Cardiac muscle cell (in vitro differentiated cells and primary cell): ENCODE measurements around the gene C1orf53. TPM values are rescaled to one million over a fixed set of nuclear protein-coding genes. Genes with fewer than 3 reads are reported as not detected.

Experiments
- DNase-seq, 2 donors: peaks; one replicate each; pipeline versions ENCODE4 v3.0.0 to v3.0.0-alpha.2; 2010 to 2017; ENCODE audit warnings: low read depth in 1 of 2, low spot score in 1 of 2
- H3K27ac ChIP-seq: fragments of 200-600 bp; sonication (generic); 2 replicates; pipeline ENCODE4 v1.5.1; 2016
- H3K27me3 ChIP-seq: fragments of 200-600 bp; sonication (generic); 2 replicates; pipeline ENCODE4 v1.6.0; 2016; ENCODE audit warnings: control low read depth
- H3K36me3 ChIP-seq: fragments of 200-600 bp; sonication (generic); 2 replicates; pipeline ENCODE4 v1.5.1; 2016; ENCODE audit warnings: control low read depth
- H3K4me1 ChIP-seq: fragments of 200-600 bp; sonication (generic); 2 replicates; pipeline ENCODE4 v1.8.1; 2017; ENCODE audit warnings: low read depth, mild to moderate bottlenecking, mixed run types
- H3K4me3 ChIP-seq: fragments of 200-600 bp; sonication (generic); 2 replicates; pipeline ENCODE4 v1.5.1; 2016; ENCODE audit warnings: mild to moderate bottlenecking
- H3K9me3 ChIP-seq: fragments of 200-600 bp; sonication (generic); 2 replicates; pipeline ENCODE4 v1.5.1; 2017; ENCODE audit warnings: low read depth, mild to moderate bottlenecking, control low read depth
- CTCF ChIP-seq: IDR thresholded peaks from 2 replicates; pipeline ENCODE4 v1.5.1; 2012; ENCODE audit warnings: low read depth, mild to moderate bottlenecking, low read length
- polyA plus RNA-seq: library from polyadenylated mRNA; unstranded; fragments of >200 nt; fragmentation: Nextera tagmentation; extraction: Ambion mirVana; gene quantifications from 2 replicates; pipeline ENCODE4 v1.2.1, GENCODE V29; 2016
- total RNA-seq: library from RNA; depleted of rRNA; stranded (reverse); fragments of >200 nt; gene quantifications from 2 replicates; pipeline ENCODE4 v1.2.3, GENCODE V29; 2016

C1orf53 gene
- total and polyA plus RNA-seq, 2 experiments from 2014 or later: 4.3 to 9.2 TPM

- H3K27ac ChIP-seq: no peak overlapping the region
- TF ChIP-seq CTCF: no peak
- no peaks in the 10 kb centered on the region for H3K9me3 ChIP-seq
- H3K4me1 ChIP-seq: peaks cover 6% of the 10 kb centered on the region
- peaks cover 88% of the 10 kb centered on the region for H3K27me3 ChIP-seq
- DNase-seq: no peak
- H3K36me3 ChIP-seq: no peaks in the 10 kb centered on the region
- H3K4me3 ChIP-seq: no peak overlapping the region
These were observed 18.1 kb downstream of the C1orf53 start for GRCh38 chr1:197920414-197921117.

GRCh38 chr1:197921235-197922069, 19.0 kb downstream of the C1orf53 start:
- H3K9me3 ChIP-seq: no peaks in the 10 kb centered on the region
- no peak overlapping the region for H3K27ac ChIP-seq
- no peak for TF ChIP-seq CTCF
- no peak overlapping the region for H3K4me3 ChIP-seq
- no peak for DNase-seq
- peaks cover 6% of the 10 kb centered on the region for H3K4me1 ChIP-seq
- H3K36me3 ChIP-seq: no peaks in the 10 kb centered on the region
- peaks cover 87% of the 10 kb centered on the region for H3K27me3 ChIP-seq

DNA sequence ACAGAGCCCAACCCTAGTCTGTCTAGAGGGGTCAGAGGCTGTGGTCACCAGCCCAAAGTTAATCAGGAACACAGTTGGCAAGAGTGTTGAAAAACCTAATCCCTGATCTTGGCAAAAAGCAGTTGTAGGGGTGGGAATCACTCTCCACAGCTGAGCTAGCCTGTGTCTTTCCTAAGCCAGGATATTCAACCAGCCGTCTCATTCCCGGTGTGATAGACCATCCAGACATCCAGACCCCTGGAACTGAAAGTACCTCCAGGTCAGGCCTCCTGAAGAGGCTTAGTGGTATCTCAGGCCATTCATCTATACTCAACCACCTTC, 19.6 kb downstream of the C1orf53 start:
- no peak for TF ChIP-seq CTCF
- DNase-seq: no peak
- no peak overlapping the region for H3K27ac ChIP-seq
- H3K9me3 ChIP-seq: no peaks in the 10 kb centered on the region
- H3K4me3 ChIP-seq: no peak overlapping the region
- peaks cover 87% of the 10 kb centered on the region for H3K27me3 ChIP-seq
- H3K36me3 ChIP-seq: no peaks in the 10 kb centered on the region
- peaks cover 6% of the 10 kb centered on the region for H3K4me1 ChIP-seq

GRCh38 chr1:197923038-197923437, 20.6 kb downstream of the C1orf53 start:
- no peak overlapping the region for H3K4me3 ChIP-seq
- H3K9me3 ChIP-seq: no peaks in the 10 kb centered on the region
- peaks cover 83% of the 10 kb centered on the region for H3K27me3 ChIP-seq
- no peak for TF ChIP-seq CTCF
- H3K4me1 ChIP-seq: peaks cover 6% of the 10 kb centered on the region
- no peaks in the 10 kb centered on the region for H3K36me3 ChIP-seq
- DNase-seq: no peak
- no peak overlapping the region for H3K27ac ChIP-seq

GRCh38 chr1:197924516-197925123, 22.2 kb downstream of the C1orf53 start:
- DNase-seq: peak; percentile 62 to 71
- H3K9me3 ChIP-seq: no peaks in the 10 kb centered on the region
- H3K36me3 ChIP-seq: no peaks in the 10 kb centered on the region

More at GRCh38 chr1:197924516-197925123, 22.2 kb downstream of the C1orf53 start:
- Histone ChIP-seq H3K27ac (no peak overlapping the region), H3K4me3 (no peak overlapping the region), H3K27me3 (peaks cover 68% of the 10 kb centered on the region), H3K4me1 (peaks cover 12% of the 10 kb centered on the region)
- TF ChIP-seq CTCF: peak; percentile 76
